NCI-H1048 (cell line): ENCODE measurements around the gene PDE11A.
"Not testable (repeated sequence)": the region's sequence is repeated elsewhere in the genome, so short reads cannot be mapped to it uniquely, and the experiment has no call there.

Experiments used
- DNase-seq: peaks from one replicate; lab custom pipeline; 2025; lab: John Stamatoyannopoulos, UW

PDE11A gene

GRCh38 chr2:178074123-178075005 is 1.8 kb upstream of the PDE11A start:
- DNase-seq = no peak

GRCh38 chr2:178072000-178072382 is 586 bp downstream of the PDE11A start:
- DNase-seq = no peak

- no peak for DNase-seq
These were observed 1.8 kb downstream of the PDE11A start for GRCh38 chr2:178070824-178071223.

- DNase-seq = no peak
These were observed 3.0 kb downstream of the PDE11A start for GRCh38 chr2:178069551-178069950.

GRCh38 chr2:178068823-178069454 is 3.6 kb downstream of the PDE11A start:
- no peak for DNase-seq

GRCh38 chr2:178066890-178067669 is 5.5 kb downstream of the PDE11A start:
- DNase-seq = no peak

GRCh38 chr2:178066324-178066723 is 6.3 kb downstream of the PDE11A start:
- DNase-seq = no peak

- no peak for DNase-seq
These were observed 12.9 kb downstream of the PDE11A start for GRCh38 chr2:178059681-178060080.

- DNase-seq = no peak
These were observed 13.5 kb downstream of the PDE11A start for GRCh38 chr2:178059111-178059510.

GRCh38 chr2:178057179-178057680 is 15.3 kb downstream of the PDE11A start:
- no peak for DNase-seq

GRCh38 chr2:178056345-178056744 is 16.2 kb downstream of the PDE11A start:
- no peak for DNase-seq

GRCh38 chr2:178051257-178051656 is 21.3 kb downstream of the PDE11A start:
- not testable (repeated sequence) for DNase-seq

- no peak for DNase-seq
These were observed 25.2 kb downstream of the PDE11A start for GRCh38 chr2:178047391-178047790.

- DNase-seq = no peak
These were observed 27.7 kb downstream of the PDE11A start for GRCh38 chr2:178044836-178045235.

GRCh38 chr2:178043266-178043665 is 29.3 kb downstream of the PDE11A start:
- DNase-seq = no peak

GRCh38 chr2:178033583-178033982 is 39.0 kb downstream of the PDE11A start:
- DNase-seq = not testable (repeated sequence)

- no peak for DNase-seq
These were observed 43.2 kb downstream of the PDE11A start for GRCh38 chr2:178029342-178029741.

GRCh38 chr2:178025551-178026185 is 46.9 kb downstream of the PDE11A start:
- no peak for DNase-seq

GRCh38 chr2:178018141-178018540 is 54.4 kb downstream of the PDE11A start:
- no peak for DNase-seq

GRCh38 chr2:178016612-178017011 is 56.0 kb downstream of the PDE11A start:
- DNase-seq = no peak

- no peak for DNase-seq
These were observed 59.9 kb downstream of the PDE11A start for GRCh38 chr2:178012639-178013038.

- no peak for DNase-seq
These were observed 62.8 kb downstream of the PDE11A start for GRCh38 chr2:178009813-178010212.
